ACC112 (cell line): ENCODE data around the gene XYLB.

Experiments used
- H2AFZ ChIP-seq: fragments of 200-600 bp; sonication (generic); one replicate; pipeline ENCODE4 v1.6.0; 2017; ENCODE audit warnings: antibody characterized with exemption, low read length; ENCODE audit not compliant: unreplicated experiment
- H3K27ac ChIP-seq: fragments of 200-600 bp; sonication (generic); 2 replicates; pipeline ENCODE4 v1.5.1; 2014; ENCODE audit warnings: low read depth, mild to moderate bottlenecking, antibody characterized with exemption, low read length, moderate library complexity
- H3K27me3 ChIP-seq: fragments of 200-600 bp; sonication (generic); 2 replicates; pipeline ENCODE4 v1.6.1; 2014; ENCODE audit warnings: mild to moderate bottlenecking, antibody characterized with exemption, low read length, moderate library complexity, mixed read lengths; ENCODE audit not compliant: insufficient read depth
- H3K36me3 ChIP-seq: fragments of 200-600 bp; sonication (generic); 2 replicates; pipeline ENCODE4 v1.6.1; 2016; ENCODE audit warnings: mild to moderate bottlenecking, antibody characterized with exemption, low read length, moderate library complexity, mixed read lengths; ENCODE audit not compliant: insufficient read depth
- H3K4me1 ChIP-seq: fragments of 200-600 bp; sonication (generic); one replicate; pipeline ENCODE4 v1.6.1; 2016; ENCODE audit warnings: low read length, mixed read lengths; ENCODE audit not compliant: insufficient read depth, unreplicated experiment, control insufficient read depth
- H3K4me3 ChIP-seq: fragments of 200-600 bp; sonication (generic); 2 replicates; pipeline ENCODE4 v1.5.1; 2014; ENCODE audit warnings: mild to moderate bottlenecking, low read depth, low read length
- H3K79me2 ChIP-seq: fragments of 200-600 bp; sonication (generic); one replicate; pipeline ENCODE4 v1.6.0; 2016; ENCODE audit warnings: low read length; ENCODE audit not compliant: control insufficient read depth, unreplicated experiment, insufficient read depth

The XYLB gene

GRCh38 chr3:38347421-38348200 is 1.0 kb downstream of the XYLB start:
- H2AFZ ChIP-seq, result peak overlapping the region; percentile 58
- H3K36me3 ChIP-seq, result 0 out of 2 replicates have a peak, but pooled peaks cover 4% of the 10 kb centered on the region
- H3K4me3 ChIP-seq, result peak overlapping the region; percentile 78
- H3K27me3 ChIP-seq, result no peaks in the 10 kb centered on the region
- no peak overlapping the region for H3K27ac ChIP-seq
- H3K79me2 ChIP-seq, result peaks cover 22% of the 10 kb centered on the region
- peaks cover 26% of the 10 kb centered on the region for H3K4me1 ChIP-seq

GRCh38 chr3:38348903-38349302 is 2.3 kb downstream of the XYLB start:
- H3K4me1 ChIP-seq, result peaks cover 26% of the 10 kb centered on the region
- 0 out of 2 replicates have a peak, but pooled peaks cover 4% of the 10 kb centered on the region for H3K36me3 ChIP-seq
- no peak overlapping the region for H2AFZ ChIP-seq
- H3K27ac ChIP-seq, result no peak overlapping the region; the same call in 1 of the 2 replicates
- H3K27me3 ChIP-seq, result no peaks in the 10 kb centered on the region
- H3K79me2 ChIP-seq, result peaks cover 22% of the 10 kb centered on the region
- no peak overlapping the region; the same call in 1 of the 2 replicates for H3K4me3 ChIP-seq

GRCh38 chr3:38349684-38350359 is 3.2 kb downstream of the XYLB start:
- no peak overlapping the region for H2AFZ ChIP-seq
- no peak overlapping the region for H3K4me3 ChIP-seq
- H3K4me1 ChIP-seq, result peaks cover 28% of the 10 kb centered on the region
- H3K27ac ChIP-seq, result no peak overlapping the region
- H3K27me3 ChIP-seq, result no peaks in the 10 kb centered on the region
- H3K36me3 ChIP-seq, result 0 out of 2 replicates have a peak, but pooled peaks cover 4% of the 10 kb centered on the region
- H3K79me2 ChIP-seq, result peaks cover 22% of the 10 kb centered on the region

GRCh38 chr3:38353151-38353550 is 6.6 kb downstream of the XYLB start:
- no peak overlapping the region for H3K27ac ChIP-seq
- no peaks in the 10 kb centered on the region for H3K27me3 ChIP-seq
- H3K79me2 ChIP-seq, result peaks cover 17% of the 10 kb centered on the region
- H2AFZ ChIP-seq, result no peak overlapping the region
- H3K4me3 ChIP-seq, result no peak overlapping the region
- H3K4me1 ChIP-seq, result peaks cover 21% of the 10 kb centered on the region
- H3K36me3 ChIP-seq, result peaks cover 14% of the 10 kb centered on the region

GRCh38 chr3:38354588-38355330 is 8.2 kb downstream of the XYLB start:
- Histone ChIP-seq H3K4me1 (peaks cover 11% of the 10 kb centered on the region), H3K27ac (no peak overlapping the region), H3K27me3 (no peaks in the 10 kb centered on the region), H3K79me2 (peaks cover 10% of the 10 kb centered on the region), H3K4me3 (no peak overlapping the region), H3K36me3 (peaks cover 14% of the 10 kb centered on the region), H2AFZ (no peak overlapping the region)

- no peak overlapping the region for H3K4me3 ChIP-seq
- no peak overlapping the region for H3K27ac ChIP-seq
- no peak overlapping the region for H2AFZ ChIP-seq
- H3K27me3 ChIP-seq, result no peaks in the 10 kb centered on the region
- peaks cover 6% of the 10 kb centered on the region for H3K4me1 ChIP-seq
- H3K79me2 ChIP-seq, result peaks cover 3% of the 10 kb centered on the region
- H3K36me3 ChIP-seq, result peaks cover 15% of the 10 kb centered on the region
Measured at GRCh38 chr3:38359038-38359437, 12.5 kb downstream of the XYLB start.

- Histone ChIP-seq H3K27ac (no peak overlapping the region), H2AFZ (no peak overlapping the region), H3K79me2 (peaks cover 3% of the 10 kb centered on the region), H3K4me1 (no peaks in the 10 kb centered on the region), H3K36me3 (peaks cover 15% of the 10 kb centered on the region), H3K27me3 (no peaks in the 10 kb centered on the region), H3K4me3 (no peak overlapping the region)
Measured at GRCh38 chr3:38360345-38360744, 13.8 kb downstream of the XYLB start.

- no peaks in the 10 kb centered on the region for H3K27me3 ChIP-seq
- no peak overlapping the region for H2AFZ ChIP-seq
- no peaks in the 10 kb centered on the region for H3K4me1 ChIP-seq
- H3K27ac ChIP-seq, result no peak overlapping the region
- H3K36me3 ChIP-seq, result peaks cover 11% of the 10 kb centered on the region
- H3K79me2 ChIP-seq, result no peaks in the 10 kb centered on the region
- H3K4me3 ChIP-seq, result no peak overlapping the region
Measured at GRCh38 chr3:38361496-38361895, 14.9 kb downstream of the XYLB start.

- H3K79me2 ChIP-seq, result no peaks in the 10 kb centered on the region
- no peak overlapping the region for H2AFZ ChIP-seq
- no peak overlapping the region for H3K27ac ChIP-seq
- no peak overlapping the region for H3K4me3 ChIP-seq
- H3K4me1 ChIP-seq, result no peaks in the 10 kb centered on the region
- H3K36me3 ChIP-seq, result 0 out of 2 replicates have a peak, but pooled peaks cover 5% of the 10 kb centered on the region
- no peaks in the 10 kb centered on the region for H3K27me3 ChIP-seq
Measured at GRCh38 chr3:38362825-38363224, 16.2 kb downstream of the XYLB start.

- Histone ChIP-seq H3K27ac (no peak overlapping the region), H3K36me3 (peaks cover 9% of the 10 kb centered on the region; the same call in 1 of the 2 replicates), H3K27me3 (no peaks in the 10 kb centered on the region), H2AFZ (no peak overlapping the region), H3K4me3 (no peak overlapping the region), H3K79me2 (no peaks in the 10 kb centered on the region), H3K4me1 (no peaks in the 10 kb centered on the region)
Measured at GRCh38 chr3:38364721-38365400, 18.3 kb downstream of the XYLB start.
